GM12878 (cell line): ENCODE results near the gene XPO5.

ENCODE experiments used
- EP300 ChIP-seq, 2 experiments: fragments of 150-350 bp in 1 of 2; IDR thresholded peaks; 2 replicates each; pipeline ENCODE4 v1.6.1; 2011 to 2012; ENCODE audit warnings: low read depth in 2 of 2, low read length in 2 of 2, borderline replicate concordance in 1 of 2, improper control_type of control experiment in 1 of 2, inconsistent platforms in 1 of 2; ENCODE audit not compliant: control insufficient read depth in 1 of 2
- FOXM1 ChIP-seq: IDR thresholded peaks from 2 replicates; pipeline ENCODE4 v1.6.1; 2012; ENCODE audit warnings: low read depth, mild to moderate bottlenecking, inconsistent platforms, low read length, moderate library complexity
- TF ChIP-seq, protein P1 (sequence below): fragments of 450-650 bp; IDR thresholded peaks from 2 replicates; pipeline ENCODE4 v1.6.1; 2017; ENCODE audit warnings: mild to moderate bottlenecking
- TF ChIP-seq, protein P2 (sequence below), 3 experiments: IDR thresholded peaks in 2 of 3; conservative IDR thresholded peaks in 1 of 3; 2 replicates each; pipeline ENCODE4 v1.5.1; 2011; ENCODE audit warnings: low read depth in 3 of 3, low read length in 3 of 3, mild to moderate bottlenecking in 3 of 3, control low read depth in 2 of 3, moderate library complexity in 2 of 3, inconsistent platforms in 1 of 3, mixed read lengths in 1 of 3; ENCODE audit not compliant: control insufficient read depth in 2 of 3, insufficient read depth in 1 of 3; ENCODE audit errors: extremely low read depth in 1 of 3
- TF ChIP-seq, protein P3 (sequence below): IDR thresholded peaks from 2 replicates; pipeline ENCODE4 v1.6.1; 2011; ENCODE audit warnings: low read depth, low read length, improper control_type of control experiment, borderline replicate concordance

DNA sequence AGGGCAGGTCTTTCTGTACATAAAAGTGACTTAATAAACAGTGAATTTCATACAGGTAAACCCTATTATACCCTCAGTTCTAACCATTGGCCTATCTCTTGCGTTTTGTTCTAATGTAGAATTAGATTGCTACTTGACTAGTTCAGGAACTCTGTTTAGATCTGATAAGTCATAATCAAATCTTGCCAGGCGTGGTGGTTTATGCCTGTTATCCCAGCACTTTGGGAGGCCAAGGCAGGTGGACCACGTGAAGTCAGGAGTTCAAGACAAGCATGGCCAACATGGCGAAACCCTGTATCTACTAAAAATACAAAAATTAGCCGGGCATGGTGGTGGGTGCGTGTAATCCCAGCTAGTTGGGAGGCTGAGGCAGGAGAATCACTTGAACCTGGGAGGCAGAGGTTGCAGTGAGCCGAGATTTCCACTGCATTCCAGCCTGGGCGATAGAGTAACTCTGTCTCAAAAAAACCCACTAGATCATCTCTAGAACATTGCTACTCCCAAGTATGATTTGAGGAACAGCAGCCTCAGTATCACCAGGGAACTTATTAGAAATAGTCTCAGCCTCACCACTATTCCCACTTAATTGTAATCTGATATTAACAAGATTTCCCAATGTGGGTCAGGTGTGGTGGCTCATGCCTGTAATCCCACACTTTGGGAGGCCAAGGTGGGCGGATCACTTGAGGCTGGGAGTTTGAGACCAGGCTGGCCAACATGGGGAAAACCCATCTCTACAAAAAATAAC is 41.1 kb upstream of the XPO5 start:
- TF ChIP-seq, protein P1, sequence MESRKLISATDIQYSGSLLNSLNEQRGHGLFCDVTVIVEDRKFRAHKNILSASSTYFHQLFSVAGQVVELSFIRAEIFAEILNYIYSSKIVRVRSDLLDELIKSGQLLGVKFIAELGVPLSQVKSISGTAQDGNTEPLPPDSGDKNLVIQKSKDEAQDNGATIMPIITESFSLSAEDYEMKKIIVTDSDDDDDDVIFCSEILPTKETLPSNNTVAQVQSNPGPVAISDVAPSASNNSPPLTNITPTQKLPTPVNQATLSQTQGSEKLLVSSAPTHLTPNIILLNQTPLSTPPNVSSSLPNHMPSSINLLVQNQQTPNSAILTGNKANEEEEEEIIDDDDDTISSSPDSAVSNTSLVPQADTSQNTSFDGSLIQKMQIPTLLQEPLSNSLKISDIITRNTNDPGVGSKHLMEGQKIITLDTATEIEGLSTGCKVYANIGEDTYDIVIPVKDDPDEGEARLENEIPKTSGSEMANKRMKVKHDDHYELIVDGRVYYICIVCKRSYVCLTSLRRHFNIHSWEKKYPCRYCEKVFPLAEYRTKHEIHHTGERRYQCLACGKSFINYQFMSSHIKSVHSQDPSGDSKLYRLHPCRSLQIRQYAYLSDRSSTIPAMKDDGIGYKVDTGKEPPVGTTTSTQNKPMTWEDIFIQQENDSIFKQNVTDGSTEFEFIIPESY, result no peak
- TF ChIP-seq EP300 (IDR thresholded peaks at IDR 0.05; ENCODE audit: borderline replicate concordance in 1 of 2, control insufficient read depth in 1 of 2, low read depth in 2 of 2, low read length in 2 of 2) (no peak), FOXM1 (no peak)
- TF ChIP-seq, protein P2, sequence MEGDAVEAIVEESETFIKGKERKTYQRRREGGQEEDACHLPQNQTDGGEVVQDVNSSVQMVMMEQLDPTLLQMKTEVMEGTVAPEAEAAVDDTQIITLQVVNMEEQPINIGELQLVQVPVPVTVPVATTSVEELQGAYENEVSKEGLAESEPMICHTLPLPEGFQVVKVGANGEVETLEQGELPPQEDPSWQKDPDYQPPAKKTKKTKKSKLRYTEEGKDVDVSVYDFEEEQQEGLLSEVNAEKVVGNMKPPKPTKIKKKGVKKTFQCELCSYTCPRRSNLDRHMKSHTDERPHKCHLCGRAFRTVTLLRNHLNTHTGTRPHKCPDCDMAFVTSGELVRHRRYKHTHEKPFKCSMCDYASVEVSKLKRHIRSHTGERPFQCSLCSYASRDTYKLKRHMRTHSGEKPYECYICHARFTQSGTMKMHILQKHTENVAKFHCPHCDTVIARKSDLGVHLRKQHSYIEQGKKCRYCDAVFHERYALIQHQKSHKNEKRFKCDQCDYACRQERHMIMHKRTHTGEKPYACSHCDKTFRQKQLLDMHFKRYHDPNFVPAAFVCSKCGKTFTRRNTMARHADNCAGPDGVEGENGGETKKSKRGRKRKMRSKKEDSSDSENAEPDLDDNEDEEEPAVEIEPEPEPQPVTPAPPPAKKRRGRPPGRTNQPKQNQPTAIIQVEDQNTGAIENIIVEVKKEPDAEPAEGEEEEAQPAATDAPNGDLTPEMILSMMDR (IDR thresholded peaks at IDR 0.05 in 2 of 3, conservative IDR thresholded peaks at IDR 0.05 in 1 of 3; ENCODE audit: control insufficient read depth in 2 of 3, extremely low read depth in 1 of 3, insufficient read depth in 1 of 3, low read depth in 3 of 3, low read length in 3 of 3), result no peak
- TF ChIP-seq, protein P3, sequence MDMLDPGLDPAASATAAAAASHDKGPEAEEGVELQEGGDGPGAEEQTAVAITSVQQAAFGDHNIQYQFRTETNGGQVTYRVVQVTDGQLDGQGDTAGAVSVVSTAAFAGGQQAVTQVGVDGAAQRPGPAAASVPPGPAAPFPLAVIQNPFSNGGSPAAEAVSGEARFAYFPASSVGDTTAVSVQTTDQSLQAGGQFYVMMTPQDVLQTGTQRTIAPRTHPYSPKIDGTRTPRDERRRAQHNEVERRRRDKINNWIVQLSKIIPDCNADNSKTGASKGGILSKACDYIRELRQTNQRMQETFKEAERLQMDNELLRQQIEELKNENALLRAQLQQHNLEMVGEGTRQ, result no peak
